Stimulated activated naive CD8-positive, alpha-beta T cell treated with anti-CD3 and anti-CD28 coated beads, Interleukin-15, Interleukin-2, amounts not matched to agents 100 ng/mL and 50 ng/mL, for 24 hours (primary cell): ENCODE measurements around the gene ZNF318.
"Not testable (repeated sequence)": the region's sequence is repeated elsewhere in the genome, so short reads cannot be mapped to it uniquely, and the experiment has no call there.

Source experiments
- H3K27ac Mint-ChIP-seq: one replicate; pipeline ENCODE4 v1.8.0; 2021; ENCODE audit warnings: mild to moderate bottlenecking, mixed read lengths
- H3K27me3 Mint-ChIP-seq: one replicate; pipeline ENCODE4 v1.8.0; 2021; ENCODE audit warnings: mixed read lengths
- H3K36me3 Mint-ChIP-seq: one replicate; pipeline ENCODE4 v1.8.0; 2021; ENCODE audit warnings: low read depth, mixed read lengths
- H3K4me1 Mint-ChIP-seq: one replicate; pipeline ENCODE4 v1.8.0; 2021; ENCODE audit warnings: low read depth, mixed read lengths
- H3K4me3 Mint-ChIP-seq: one replicate; pipeline ENCODE4 v1.8.0; 2021; ENCODE audit warnings: mild to moderate bottlenecking, mixed read lengths
- H3K9me3 Mint-ChIP-seq: one replicate; pipeline ENCODE4 v1.8.0; 2021; ENCODE audit warnings: mixed read lengths

ZNF318 gene

GRCh38 chr6:43370003-43370580 lies 645 bp upstream of the ZNF318 start:
- not testable (repeated sequence) for H3K36me3 Mint-ChIP-seq, H3K27me3 Mint-ChIP-seq, H3K9me3 Mint-ChIP-seq
- Mint-ChIP-seq H3K4me1 (peaks cover 41% of the 10 kb centered on the region), H3K4me3 (peak overlapping the region; percentile 85), H3K27ac (peak overlapping the region; percentile 93)

- peak overlapping the region; percentile 68 for H3K27ac Mint-ChIP-seq
- H3K27me3 Mint-ChIP-seq = no peaks in the 10 kb centered on the region
- peaks cover 41% of the 10 kb centered on the region for H3K4me1 Mint-ChIP-seq
- H3K9me3 Mint-ChIP-seq = no peaks in the 10 kb centered on the region
- peaks cover 15% of the 10 kb centered on the region for H3K36me3 Mint-ChIP-seq
- peak overlapping the region; percentile 87 for H3K4me3 Mint-ChIP-seq
These were observed 937 bp downstream of the ZNF318 start for GRCh38 chr6:43368259-43369160.

GRCh38 chr6:43367245-43367984 lies 2.0 kb downstream of the ZNF318 start:
- no peak overlapping the region for H3K27ac Mint-ChIP-seq
- peaks cover 23% of the 10 kb centered on the region for H3K36me3 Mint-ChIP-seq
- no peaks in the 10 kb centered on the region for H3K27me3 Mint-ChIP-seq
- H3K4me1 Mint-ChIP-seq = peaks cover 41% of the 10 kb centered on the region
- H3K4me3 Mint-ChIP-seq = peak overlapping the region; percentile 87
- H3K9me3 Mint-ChIP-seq = no peaks in the 10 kb centered on the region

GRCh38 chr6:43361269-43361668 lies 8.2 kb downstream of the ZNF318 start:
- Mint-ChIP-seq H3K36me3 (peaks cover 40% of the 10 kb centered on the region), H3K27ac (no peak overlapping the region), H3K4me3 (no peak overlapping the region), H3K27me3 (no peaks in the 10 kb centered on the region), H3K4me1 (peaks cover 5% of the 10 kb centered on the region), H3K9me3 (no peaks in the 10 kb centered on the region)

DNA sequence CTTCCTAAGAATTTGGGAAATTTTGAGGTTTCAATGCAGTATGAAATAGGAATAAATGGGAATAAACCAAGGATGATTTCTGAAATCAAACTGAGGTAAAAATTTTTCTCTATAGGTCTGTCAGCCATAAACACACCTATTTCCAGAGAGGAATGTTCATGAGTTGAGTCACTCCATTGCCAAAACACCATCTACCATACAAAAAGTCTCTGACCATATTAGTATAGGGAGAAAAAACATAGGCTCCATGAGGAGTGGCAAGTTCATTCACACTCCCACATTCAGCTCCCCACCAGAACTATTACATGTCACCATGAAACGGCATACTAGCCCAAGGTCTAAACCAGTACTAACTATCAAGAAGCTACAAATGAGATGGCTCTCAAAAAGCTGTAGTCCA lies 9.6 kb downstream of the ZNF318 start:
- Mint-ChIP-seq H3K27me3 (no peaks in the 10 kb centered on the region), H3K36me3 (peaks cover 47% of the 10 kb centered on the region), H3K9me3 (no peaks in the 10 kb centered on the region), H3K27ac (no peak overlapping the region), H3K4me3 (no peak overlapping the region), H3K4me1 (no peaks in the 10 kb centered on the region)

DNA sequence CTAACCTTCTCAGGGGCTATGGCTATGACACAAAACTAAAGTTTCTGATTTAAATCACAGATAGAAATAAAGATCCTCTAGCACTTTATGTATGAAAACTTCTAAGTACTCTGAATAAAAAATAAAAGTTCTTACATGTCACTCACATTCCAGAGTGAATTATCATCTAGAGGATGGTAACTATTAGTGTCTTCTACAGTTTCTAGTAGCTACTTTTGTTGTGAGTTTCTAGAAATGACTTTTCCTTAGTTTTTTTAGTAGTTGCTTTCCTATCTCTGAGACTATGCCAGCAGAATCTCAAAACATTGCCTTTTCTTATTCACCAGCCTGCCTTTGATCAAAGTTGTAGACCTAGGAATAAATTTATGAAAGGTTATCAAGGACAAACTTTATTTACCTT lies 10.1 kb downstream of the ZNF318 start:
- Mint-ChIP-seq H3K36me3 (peaks cover 46% of the 10 kb centered on the region), H3K4me1 (no peaks in the 10 kb centered on the region), H3K27ac (no peak overlapping the region), H3K9me3 (no peaks in the 10 kb centered on the region), H3K27me3 (no peaks in the 10 kb centered on the region), H3K4me3 (no peak overlapping the region)

- Mint-ChIP-seq H3K4me1 (no peaks in the 10 kb centered on the region), H3K4me3 (no peak overlapping the region), H3K9me3 (no peaks in the 10 kb centered on the region), H3K27me3 (no peaks in the 10 kb centered on the region), H3K27ac (no peak overlapping the region), H3K36me3 (peaks cover 46% of the 10 kb centered on the region)
These were observed 13.4 kb downstream of the ZNF318 start for GRCh38 chr6:43355862-43356590.

GRCh38 chr6:43351951-43352350 lies 17.5 kb downstream of the ZNF318 start:
- H3K4me1 Mint-ChIP-seq = not testable (repeated sequence)
- peaks cover 39% of the 10 kb centered on the region for H3K36me3 Mint-ChIP-seq

DNA sequence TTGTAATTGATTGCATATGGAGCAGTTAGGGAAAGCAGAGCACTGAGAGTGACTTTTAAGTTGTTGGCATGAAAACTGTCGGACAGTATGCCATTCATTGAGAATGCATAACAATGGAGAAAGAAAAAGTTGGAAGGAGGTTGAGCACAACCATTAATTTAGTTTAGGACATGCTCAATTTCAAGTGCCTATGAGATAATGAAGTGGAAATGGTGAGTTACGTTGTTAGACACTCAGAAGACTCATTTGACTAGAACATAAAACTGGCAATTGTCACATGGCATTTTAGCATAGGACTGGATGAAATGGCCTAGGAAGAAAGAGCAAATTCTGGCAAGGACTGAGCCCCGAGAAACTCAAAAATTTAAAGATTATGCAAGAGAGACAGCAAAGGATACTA lies 22.0 kb downstream of the ZNF318 start:
- Mint-ChIP-seq H3K4me3 (no peak overlapping the region), H3K27me3 (no peaks in the 10 kb centered on the region), H3K36me3 (peaks cover 28% of the 10 kb centered on the region), H3K4me1 (no peaks in the 10 kb centered on the region), H3K9me3 (no peaks in the 10 kb centered on the region), H3K27ac (no peak overlapping the region)

More at GRCh38 chr6:43351951-43352350, 17.5 kb downstream of the ZNF318 start:
- H3K27me3 Mint-ChIP-seq, H3K4me3 Mint-ChIP-seq, H3K9me3 Mint-ChIP-seq, H3K27ac Mint-ChIP-seq: not testable (repeated sequence)

- Mint-ChIP-seq H3K9me3 (no peaks in the 10 kb centered on the region), H3K27me3 (no peaks in the 10 kb centered on the region), H3K27ac (no peak overlapping the region), H3K4me1 (no peaks in the 10 kb centered on the region), H3K4me3 (no peak overlapping the region), H3K36me3 (peaks cover 28% of the 10 kb centered on the region)
These were observed 22.4 kb downstream of the ZNF318 start for GRCh38 chr6:43347021-43347420.

DNA sequence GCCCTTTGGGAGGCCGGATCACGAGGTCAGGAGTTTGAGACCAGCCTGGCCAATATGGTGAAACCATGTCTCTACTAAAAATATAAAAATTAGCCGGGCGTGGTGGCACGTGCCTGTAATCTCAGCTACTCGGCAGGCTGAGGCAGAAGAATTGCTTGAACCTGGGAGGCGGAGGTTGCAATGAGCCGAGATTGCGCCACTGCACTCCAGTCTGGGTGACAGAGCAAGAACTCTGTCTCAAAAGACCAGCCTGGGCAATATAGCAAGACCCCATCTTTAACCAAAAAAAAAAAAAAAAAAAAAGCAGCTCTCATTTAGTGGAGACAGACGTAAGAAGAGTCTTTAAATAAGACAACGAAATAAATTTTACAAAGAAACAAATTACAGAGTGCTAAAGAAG lies 23.2 kb downstream of the ZNF318 start:
- peaks cover 25% of the 10 kb centered on the region for H3K36me3 Mint-ChIP-seq
- H3K4me1 Mint-ChIP-seq, H3K27ac Mint-ChIP-seq, H3K27me3 Mint-ChIP-seq, H3K4me3 Mint-ChIP-seq, H3K9me3 Mint-ChIP-seq: not testable (repeated sequence)

GRCh38 chr6:43339168-43339567 lies 30.3 kb downstream of the ZNF318 start:
- Mint-ChIP-seq H3K27me3 (no peaks in the 10 kb centered on the region), H3K4me1 (peaks cover 6% of the 10 kb centered on the region), H3K27ac (no peak overlapping the region), H3K9me3 (no peaks in the 10 kb centered on the region), H3K4me3 (no peak overlapping the region), H3K36me3 (peaks cover 35% of the 10 kb centered on the region)

- H3K27me3 Mint-ChIP-seq = no peaks in the 10 kb centered on the region
- H3K9me3 Mint-ChIP-seq = no peaks in the 10 kb centered on the region
- peaks cover 6% of the 10 kb centered on the region for H3K4me1 Mint-ChIP-seq
- H3K4me3 Mint-ChIP-seq = no peak overlapping the region
- peaks cover 34% of the 10 kb centered on the region for H3K36me3 Mint-ChIP-seq
- no peak overlapping the region for H3K27ac Mint-ChIP-seq
These were observed 31.2 kb downstream of the ZNF318 start for GRCh38 chr6:43338243-43338642.

DNA sequence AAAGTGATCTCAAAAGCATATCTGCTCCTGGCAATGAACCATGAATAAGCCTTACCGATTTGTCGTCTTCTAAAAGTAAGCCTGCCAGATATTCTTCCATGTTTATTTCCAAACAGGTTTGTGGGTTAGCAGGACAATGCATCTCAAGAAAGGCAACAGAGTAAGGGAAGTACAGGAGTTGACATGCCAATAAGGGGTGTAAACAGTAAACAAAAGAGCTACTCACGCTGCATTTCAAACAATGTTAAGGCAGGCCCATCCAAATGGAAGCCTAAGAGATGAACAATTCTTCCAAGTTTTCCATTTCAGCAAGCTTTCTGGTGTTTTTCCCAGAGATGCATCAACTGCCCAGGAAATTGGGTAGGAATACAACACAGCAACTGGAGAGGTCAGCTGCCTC lies 33.1 kb downstream of the ZNF318 start:
- no peak overlapping the region for H3K27ac Mint-ChIP-seq

GRCh38 chr6:43335469-43335868 lies 34.0 kb downstream of the ZNF318 start:
- peaks cover 17% of the 10 kb centered on the region for H3K36me3 Mint-ChIP-seq
- no peaks in the 10 kb centered on the region for H3K9me3 Mint-ChIP-seq
- H3K4me3 Mint-ChIP-seq = no peak overlapping the region
- no peaks in the 10 kb centered on the region for H3K27me3 Mint-ChIP-seq
- peaks cover 18% of the 10 kb centered on the region for H3K4me1 Mint-ChIP-seq
- no peak overlapping the region for H3K27ac Mint-ChIP-seq

More for the DNA sequence above, 33.1 kb downstream of the ZNF318 start:
- no peaks in the 10 kb centered on the region for H3K27me3 Mint-ChIP-seq
- H3K4me3 Mint-ChIP-seq = no peak overlapping the region
- no peaks in the 10 kb centered on the region for H3K9me3 Mint-ChIP-seq
- H3K4me1 Mint-ChIP-seq = peaks cover 14% of the 10 kb centered on the region
- H3K36me3 Mint-ChIP-seq = peaks cover 21% of the 10 kb centered on the region
